HepG2 (cell line): Measurements from ENCODE around the gene TEX47. TPM values are rescaled to one million over a fixed set of nuclear protein-coding genes. Genes with fewer than 3 reads are reported as not detected.

Source experiments
- AFF4 ChIP-seq: sonication (generic); formaldehyde crosslinking; IDR thresholded peaks from 2 replicates; pipeline ENCODE4 v1.4.0; 2020; ENCODE audit warnings: missing genetic modification reagents
- ATRX ChIP-seq: sonication (generic); formaldehyde crosslinking; IDR thresholded peaks from 2 replicates; pipeline ENCODE4 v1.4.0; 2020; ENCODE audit warnings: missing genetic modification reagents, borderline replicate concordance
- HMGXB3 ChIP-seq: sonication (generic); formaldehyde crosslinking; IDR thresholded peaks from 2 replicates; pipeline ENCODE4 v1.4.0; 2020; ENCODE audit warnings: missing genetic modification reagents, borderline replicate concordance
- NCOA1 ChIP-seq: sonication (generic); formaldehyde crosslinking; IDR thresholded peaks from 2 replicates; pipeline ENCODE4 v1.9.0; 2021; ENCODE audit warnings: missing genetic modification reagents
- ZNF816 ChIP-seq: sonication (generic); formaldehyde crosslinking; IDR thresholded peaks from 2 replicates; pipeline ENCODE4 v1.8.0; 2022; ENCODE audit warnings: missing genetic modification reagents, mild to moderate bottlenecking, borderline replicate concordance
- polyA plus RNA-seq, 8 experiments: library from polyadenylated mRNA; depleted of rRNA in 3 of 8; stranded (reverse) in 7 of 8; unstranded in 1 of 8; fragments of >200 nt; fragmentation: Illumina TruSeq in 4 of 8; extraction: Trizol in 4 of 8; gene quantifications; 2 replicates each; pipeline versions ENCODE4 v1.2.1 to v1.2.3, GENCODE V29; 2011 to 2016; ENCODE audit warnings: low read depth in 4 of 8, missing spikeins in 1 of 8, mixed read lengths in 1 of 8; ENCODE audit not compliant: insufficient read depth in 1 of 8
- total RNA-seq, 5 experiments: library from RNA; depleted of rRNA; stranded (reverse); fragments of >200 nt; fragmentation: Illumina TruSeq; extraction: Trizol; gene quantifications; 2 replicates each; pipeline ENCODE4 v1.2.3, GENCODE V29; 2016; ENCODE audit warnings: low read depth in 1 of 5

Gene TEX47
- total and polyA plus RNA-seq, 2 of the 13 experiments (the other 11 are each of a cell fraction or from before 2014, with no cell fraction given) = not detected

- TF ChIP-seq HMGXB3 (no peak), ATRX (CRISPR knock-in tag) (no peak), NCOA1 (CRISPR knock-in tag) (no peak), ZNF816 (CRISPR knock-in tag) (no peak), AFF4 (CRISPR knock-in tag) (no peak)
Measured at GRCh38 chr7:88761779-88762178, 33.8 kb downstream of the TEX47 start (continued).
